Measurements from ENCODE around the gene CBX7. TPM values are rescaled to one million over a fixed set of nuclear protein-coding genes. Genes with fewer than 3 reads are reported as not detected.
A peak's percentile ranks its signal among the peaks of the same experiment; 100 is the strongest.
"Not testable (repeated sequence)": the region's sequence is repeated elsewhere in the genome, so short reads cannot be mapped to it uniquely, and the experiment has no call there.

CBX7 gene
- total and polyA plus RNA-seq, 7 donors, result 12.2 to 52.9 (median 38.8) TPM

DNA sequence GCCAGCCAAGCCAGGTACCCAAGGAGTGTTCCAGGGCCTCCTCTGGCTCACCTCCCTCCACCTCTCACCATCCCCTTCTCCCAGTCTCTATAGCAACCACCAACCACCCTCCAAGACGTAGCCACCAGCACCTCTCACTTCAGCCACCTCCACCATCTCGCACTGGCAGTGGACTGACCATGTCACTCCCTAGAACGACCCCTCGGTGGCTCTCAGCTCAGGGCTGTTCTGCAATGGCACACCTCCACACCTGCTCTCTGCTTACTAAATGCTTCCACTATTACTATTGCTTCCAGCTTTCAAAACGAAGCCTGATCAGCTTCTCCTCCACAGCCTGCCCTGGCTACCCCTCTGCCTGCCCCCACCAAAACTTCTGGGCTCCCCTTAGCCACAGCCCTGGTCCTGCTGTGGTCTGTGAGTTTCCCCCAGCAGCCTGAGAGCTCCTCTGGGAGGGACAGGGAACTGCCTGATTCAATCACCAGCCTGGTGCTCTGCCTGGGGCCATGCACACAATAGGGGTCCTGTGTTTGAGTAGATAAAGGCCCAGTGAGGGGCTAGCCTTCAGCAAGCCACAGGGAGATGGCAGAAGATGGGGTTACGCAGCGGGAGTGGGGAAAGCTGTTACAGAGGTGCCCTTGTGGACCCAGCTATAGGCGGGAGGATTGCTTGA lies 17.5 kb upstream of the CBX7 start:
- Histone ChIP-seq H3K36me3 (ENCODE audit: insufficient read depth in 1 of 2, low read depth in 1 of 2) (no peaks in the 10 kb centered on the region), H3K27me3 (ENCODE audit: insufficient read depth in 3 of 3, low read length in 2 of 3) (no peaks in the 10 kb centered on the region), H3K9me3 (no peaks in the 10 kb centered on the region), H3K27ac (no peak overlapping the region), H3K4me3 (no peak overlapping the region), H3K4me1 (peaks cover 36% of the 10 kb centered on the region)
- TF ChIP-seq, protein P1, sequence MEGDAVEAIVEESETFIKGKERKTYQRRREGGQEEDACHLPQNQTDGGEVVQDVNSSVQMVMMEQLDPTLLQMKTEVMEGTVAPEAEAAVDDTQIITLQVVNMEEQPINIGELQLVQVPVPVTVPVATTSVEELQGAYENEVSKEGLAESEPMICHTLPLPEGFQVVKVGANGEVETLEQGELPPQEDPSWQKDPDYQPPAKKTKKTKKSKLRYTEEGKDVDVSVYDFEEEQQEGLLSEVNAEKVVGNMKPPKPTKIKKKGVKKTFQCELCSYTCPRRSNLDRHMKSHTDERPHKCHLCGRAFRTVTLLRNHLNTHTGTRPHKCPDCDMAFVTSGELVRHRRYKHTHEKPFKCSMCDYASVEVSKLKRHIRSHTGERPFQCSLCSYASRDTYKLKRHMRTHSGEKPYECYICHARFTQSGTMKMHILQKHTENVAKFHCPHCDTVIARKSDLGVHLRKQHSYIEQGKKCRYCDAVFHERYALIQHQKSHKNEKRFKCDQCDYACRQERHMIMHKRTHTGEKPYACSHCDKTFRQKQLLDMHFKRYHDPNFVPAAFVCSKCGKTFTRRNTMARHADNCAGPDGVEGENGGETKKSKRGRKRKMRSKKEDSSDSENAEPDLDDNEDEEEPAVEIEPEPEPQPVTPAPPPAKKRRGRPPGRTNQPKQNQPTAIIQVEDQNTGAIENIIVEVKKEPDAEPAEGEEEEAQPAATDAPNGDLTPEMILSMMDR (IDR thresholded peaks at IDR 0.05), result no peak
- DNase-seq (no peak), ATAC-seq (no peak)
- intact Hi-C loops (cut with DNase I), result loop anchor here (1.0 to 5.0 kb wide), 5 partner anchors 30 to 357 kb away; no protein-coding TSS in a partner anchor
- WGBS, 3 donors, result 69 to 77% (median 71%) methylated on average over 8 of the region's 8 CpGs

DNA sequence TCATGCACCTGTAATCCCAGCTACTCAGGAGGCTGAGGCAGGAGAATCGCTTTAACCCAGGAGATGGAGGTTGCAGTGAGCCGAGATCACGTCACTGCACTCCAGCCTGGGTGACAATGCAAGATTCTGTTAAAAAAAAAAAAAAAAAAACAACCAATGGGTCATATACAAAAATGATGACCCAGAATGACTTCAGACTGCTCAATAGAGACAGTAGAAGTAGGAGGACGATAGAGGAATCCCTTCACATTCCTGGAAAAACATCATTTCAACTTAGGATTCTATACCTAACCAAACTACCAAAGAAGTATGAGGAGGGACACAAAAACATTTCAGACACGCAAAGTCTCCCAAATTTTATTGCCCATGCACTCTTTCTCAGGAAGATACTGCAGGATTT lies 14.1 kb upstream of the CBX7 start:
- ATAC-seq, result no peak
- Histone ChIP-seq H3K27me3 (ENCODE audit: insufficient read depth in 3 of 3, low read length in 2 of 3) (no peaks in the 10 kb centered on the region), H3K4me1 (peaks cover 8% of the 10 kb centered on the region), H3K9me3 (no peaks in the 10 kb centered on the region), H3K4me3 (no peak overlapping the region), H3K27ac (no peak overlapping the region), H3K36me3 (ENCODE audit: insufficient read depth in 1 of 2, low read depth in 1 of 2) (no peaks in the 10 kb centered on the region)
- DNase-seq, result no peak
- intact Hi-C loops (cut with DNase I), result no loop called here
- TF ChIP-seq, protein P1 (IDR thresholded peaks at IDR 0.05), result no peak
- WGBS, 3 donors, result 92 to 94% (median 92%) methylated on average over 5 of the region's 5 CpGs

DNA sequence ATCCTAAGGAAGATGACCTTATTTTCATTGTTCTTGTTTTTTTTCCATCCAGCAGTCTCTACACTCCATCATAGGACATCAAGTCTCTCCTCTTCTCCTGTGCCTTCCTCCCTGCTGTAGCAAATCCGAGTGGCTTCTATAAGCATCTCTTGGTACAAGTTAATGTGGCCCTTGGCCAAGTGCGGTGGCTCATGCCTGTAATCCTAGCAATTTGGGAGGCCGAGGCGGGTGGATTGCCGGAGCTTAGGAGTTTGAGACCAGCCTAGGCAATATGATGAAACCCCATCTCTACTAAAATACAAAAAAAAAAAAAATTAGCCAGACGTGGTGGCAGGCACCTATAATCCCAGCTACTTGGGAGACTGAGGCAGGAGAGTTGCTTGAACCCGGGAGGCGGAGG lies 3.6 kb upstream of the CBX7 start:
- H3K4me1 ChIP-seq, result peaks cover 11% of the 10 kb centered on the region
- H3K4me3 ChIP-seq; intact Hi-C loops (cut with DNase I); H3K27me3 ChIP-seq (ENCODE audit: insufficient read depth in 3 of 3, low read length in 2 of 3); ATAC-seq; H3K27ac ChIP-seq; H3K9me3 ChIP-seq; H3K36me3 ChIP-seq (ENCODE audit: insufficient read depth in 1 of 2, low read depth in 1 of 2): not testable (repeated sequence)
- peak in 1 of 2 donors; percentile 10 for DNase-seq
- WGBS, 3 donors, result 81 to 90% (median 85%) methylated on average over 8 of the region's 8 CpGs

DNA sequence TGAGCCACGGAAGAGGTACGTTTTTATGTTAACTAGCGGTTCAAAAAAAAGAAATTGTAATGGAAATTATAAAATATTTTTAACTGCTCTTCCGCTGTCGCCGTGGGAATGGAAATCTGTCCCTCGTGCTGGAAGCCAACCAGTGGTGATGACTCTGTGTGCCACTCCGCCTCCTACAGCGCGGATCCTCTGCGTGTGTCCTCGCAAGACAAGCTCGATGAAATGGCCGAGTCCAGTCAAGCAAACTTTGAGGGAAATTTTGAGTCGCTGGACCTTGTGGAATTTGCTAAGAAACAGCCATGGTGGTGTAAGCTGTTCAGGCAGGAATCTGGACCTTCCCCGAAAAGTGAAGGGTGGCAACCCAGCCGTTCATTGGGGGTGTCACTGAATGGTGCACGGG lies 2.9 kb upstream of the CBX7 start:
- peaks cover 17% of the 10 kb centered on the region for H3K4me1 ChIP-seq
- H3K27me3 ChIP-seq (ENCODE audit: insufficient read depth in 3 of 3, low read length in 2 of 3), result no peaks in the 10 kb centered on the region
- TF ChIP-seq, protein P1 (IDR thresholded peaks at IDR 0.05), result no peak
- H3K36me3 ChIP-seq (ENCODE audit: insufficient read depth in 1 of 2, low read depth in 1 of 2), result no peaks in the 10 kb centered on the region
- intact Hi-C loops (cut with DNase I), result no loop called here
- no peak overlapping the region for H3K27ac ChIP-seq
- WGBS, 3 donors, result 85 to 88% (median 86%) methylated on average over 18 of the region's 18 CpGs
- DNase-seq (no peak), ATAC-seq (no peak)
- no peaks in the 10 kb centered on the region for H3K9me3 ChIP-seq
- no peak overlapping the region for H3K4me3 ChIP-seq

DNA sequence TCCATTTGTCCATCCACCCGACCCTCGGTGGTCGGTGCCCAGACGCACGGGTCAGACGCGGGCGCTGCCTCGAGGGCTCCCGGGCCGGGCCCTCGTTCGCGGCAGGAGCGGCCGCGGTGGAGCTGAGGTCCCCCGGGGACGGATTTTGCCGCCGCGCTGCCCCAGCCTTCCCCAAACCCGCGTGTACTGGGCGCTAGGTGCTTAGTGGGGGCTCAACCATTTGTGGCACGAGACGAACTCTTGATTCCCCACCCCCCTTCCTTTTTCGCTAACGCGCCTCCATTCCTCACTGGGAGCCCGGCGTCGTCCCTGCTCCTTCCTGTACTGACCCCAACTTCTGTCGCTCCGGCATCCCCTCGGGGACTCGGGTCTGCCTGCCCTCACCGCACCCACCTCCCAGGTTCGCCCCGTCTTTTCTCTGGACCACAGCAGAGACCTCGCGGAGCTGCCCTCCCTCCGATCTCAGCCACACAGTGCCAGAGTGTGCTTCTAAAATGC lies 789 bp upstream of the CBX7 start:
- Histone ChIP-seq H3K4me1 (peaks cover 38% of the 10 kb centered on the region), H3K27me3 (ENCODE audit: insufficient read depth in 3 of 3, low read length in 2 of 3) (no peaks in the 10 kb centered on the region), H3K27ac (peak overlapping the region; percentile 94), H3K4me3 (peak overlapping the region; percentile 94), H3K9me3 (no peaks in the 10 kb centered on the region), H3K36me3 (ENCODE audit: insufficient read depth in 1 of 2, low read depth in 1 of 2) (peaks cover 0 to 11% of the 10 kb centered on the region in 2 donors)
- WGBS, 3 donors, result 3 to 5% (median 3%) methylated on average over 33 to 43 of the region's 43 CpGs
- TF ChIP-seq, protein P1 (IDR thresholded peaks at IDR 0.05), result no peak
- peak in 3 of 4 donors; percentile 0 to 35 (median 18) for ATAC-seq
- peak; percentile 19 to 55 for DNase-seq
- intact Hi-C loops (cut with DNase I), result loop anchor here in 1 of 2 donors (5.0 kb wide), 1 partner anchor 164 kb away; the partner anchor contains the start of gene RPL3

Measured in psoas muscle (tissue), 8 donors.